Measurements from ENCODE around the gene NXF1.

The NXF1 gene

GRCh38 chr11:62841361-62842170 lies 36.3 kb upstream of the NXF1 start:
- H3K4me3 ChIP-seq (ENCODE audit: low read length) = peak overlapping the region; percentile 97
- TF ChIP-seq CTCF (IDR thresholded peaks at IDR 0.05; ENCODE audit: insufficient read depth, low read depth, low read length, missing control alignments) = no peak
- peak; percentile 97 for DNase-seq (ENCODE audit: low read depth)

GRCh38 chr11:62840721-62841360 lies 35.6 kb upstream of the NXF1 start:
- H3K4me3 ChIP-seq (ENCODE audit: low read length) = peak overlapping the region; percentile 97
- peak; percentile 83 for DNase-seq (ENCODE audit: low read depth)

- H3K4me3 ChIP-seq (ENCODE audit: low read length) = peak within 1 kb of the TSS; percentile 97
- peak; percentile 95 for DNase-seq (ENCODE audit: low read depth)
- no peak for TF ChIP-seq CTCF (IDR thresholded peaks at IDR 0.05; ENCODE audit: insufficient read depth, low read depth, low read length, missing control alignments)
Observed at GRCh38 chr11:62839050-62839945, 34.1 kb upstream of the NXF1 start, which contains the start of gene WDR74. Gene WDR74, minus strand, starts transcription at chr11:62839590. Its CDS starts 20 bp downstream, at chr11:62839570.

GRCh38 chr11:62835336-62835735 lies 30.1 kb upstream of the NXF1 start:
- TF ChIP-seq CTCF (IDR thresholded peaks at IDR 0.05; ENCODE audit: insufficient read depth, low read depth, low read length, missing control alignments) = no peak
- no peak overlapping the region for H3K4me3 ChIP-seq (ENCODE audit: low read length)
- no peak for DNase-seq (ENCODE audit: low read depth)

GRCh38 chr11:62832336-62833234 lies 27.3 kb upstream of the NXF1 start, which contains the start of gene TEX54:
Gene TEX54, minus strand, starts transcription at chr11:62832841.
- TF ChIP-seq CTCF (IDR thresholded peaks at IDR 0.05; ENCODE audit: insufficient read depth, low read depth, low read length, missing control alignments) = no peak
- peak within 1 kb of the TSS; percentile 86 for H3K4me3 ChIP-seq (ENCODE audit: low read length)
- no peak for DNase-seq (ENCODE audit: low read depth)

GRCh38 chr11:62831520-62832335 lies 26.5 kb upstream of the NXF1 start, which contains the start of gene STX5:
Gene STX5, minus strand, starts transcription at chr11:62832051. Its CDS starts 808 bp downstream, at chr11:62831243.
- peak; percentile 99 for DNase-seq (ENCODE audit: low read depth)
- peak within 1 kb of the TSS; percentile 86 for H3K4me3 ChIP-seq (ENCODE audit: low read length)
- TF ChIP-seq CTCF (IDR thresholded peaks at IDR 0.05; ENCODE audit: insufficient read depth, low read depth, low read length, missing control alignments) = no peak
